Breast epithelium (tissue), 4 donors: ENCODE data around the gene TTLL13. TPM values are rescaled to one million over a fixed set of nuclear protein-coding genes. Genes with fewer than 3 reads are reported as not detected.
A peak's percentile ranks its signal among the peaks of the same experiment; 100 is the strongest.

Experiments used
- DNase-seq, 2 donors: peaks; one replicate each; pipeline ENCODE4 v3.0.0-alpha.2; 2019; ENCODE audit warnings: low spot score in 2 of 2
- H3K27ac ChIP-seq, 2 donors: fragments of 200-600 bp; sonication (generic) in 1 of 2; one replicate each; pipeline ENCODE4 v1.5.1; 2016 to 2019; ENCODE audit warnings: mild to moderate bottlenecking in 1 of 2
- H3K27me3 ChIP-seq, 2 donors: fragments of 200-600 bp; sonication (generic) in 1 of 2; one replicate each; pipeline versions ENCODE4 v1.5.1 to v1.6.0; 2017 to 2019; ENCODE audit warnings: control low read depth in 1 of 2, mild to moderate bottlenecking in 1 of 2
- H3K36me3 ChIP-seq: fragments of 200-600 bp; one replicate; pipeline ENCODE4 v1.5.1; 2019
- H3K4me1 ChIP-seq, 2 donors: fragments of 200-600 bp; sonication (generic); one replicate each; pipeline ENCODE4 v1.5.1; 2016 to 2019; ENCODE audit warnings: control low read depth in 1 of 2
- H3K4me3 ChIP-seq, 3 donors: fragments of 200-600 bp; sonication (generic); 1 replicate in 2 of 3; 2 replicates in 1 of 3; pipeline ENCODE4 v1.5.1; 2016 to 2019; ENCODE audit warnings: mild to moderate bottlenecking in 3 of 3, moderate library complexity in 2 of 3
- H3K9me3 ChIP-seq, 2 donors: fragments of 200-600 bp; sonication (generic) in 1 of 2; one replicate each; pipeline ENCODE4 v1.5.1; 2016 to 2019; ENCODE audit warnings: control low read depth in 1 of 2
- CTCF ChIP-seq, 3 donors: fragments of 450-650 bp; IDR thresholded peaks; one replicate each; pipeline ENCODE4 v1.5.1; 2016 to 2017; ENCODE audit warnings: antibody characterized with exemption in 3 of 3, mild to moderate bottlenecking in 3 of 3, moderate library complexity in 3 of 3
- POLR2A ChIP-seq: fragments of 450-650 bp; IDR thresholded peaks from one replicate; pipeline ENCODE4 v1.6.1; 2016; ENCODE audit warnings: antibody characterized with exemption, mild to moderate bottlenecking, moderate library complexity
- POLR2AphosphoS5 ChIP-seq, 3 donors: sonication (generic); formaldehyde crosslinking; IDR thresholded peaks; one replicate each; pipeline ENCODE4 v1.6.1; 2017; ENCODE audit warnings: antibody characterized with exemption in 3 of 3
- intact Hi-C: fragments of 100-400 bp; cut with DNase I; formaldehyde crosslinking; loops from one replicate; pipeline ENCODE4 v1.15.1; 2023; ENCODE audit warnings: low total_unique reads
- total RNA-seq, 3 donors: library from RNA; depleted of rRNA; stranded (reverse); fragments of >200 nt; gene quantifications; one replicate each; pipeline ENCODE4 v1.1.0, GENCODE V29; 2016

TTLL13 gene
- total RNA-seq, 3 donors from 2014 or later: 0.15 TPM; not detected in 2

GRCh38 chr15:90264671-90265070, 15.3 kb downstream of the TTLL13 start:
- no peak for TF ChIP-seq CTCF (IDR thresholded peaks at IDR 0.05)
- no peak for TF ChIP-seq POLR2AphosphoS5 (IDR thresholded peaks at IDR 0.05)
- TF ChIP-seq POLR2A: no peak
- intact Hi-C loops: no loop called here

GRCh38 chr15:90265271-90266060, 16.1 kb downstream of the TTLL13 start, which contains the start of gene NGRN:
Gene NGRN, plus strand, starts transcription at chr15:90265672. Its CDS starts 41 bp downstream, at chr15:90265713.
- Histone ChIP-seq H3K4me1 (peaks cover 0 to 20% of the 10 kb centered on the region in 2 donors), H3K27me3 (no peaks in the 10 kb centered on the region), H3K4me3 (peak within 1 kb of the TSS; percentile 62 to 88 (median 87)), H3K9me3 (no peaks in the 10 kb centered on the region), H3K27ac (peak within 1 kb of the TSS; percentile 94 to 95), H3K36me3 (no peaks in the 10 kb centered on the region)
- intact Hi-C loops: no loop called here
- peak; percentile 87 to 89 for DNase-seq
- TF ChIP-seq POLR2AphosphoS5 (IDR thresholded peaks at IDR 0.05) (peak; percentile 88 to 96 (median 89)), CTCF (IDR thresholded peaks at IDR 0.05) (no peak), POLR2A (peak; percentile 85)

More at GRCh38 chr15:90264671-90265070, 15.3 kb downstream of the TTLL13 start:
- peak overlapping the region; percentile 62 to 88 (median 87) for H3K4me3 ChIP-seq
- no peaks in the 10 kb centered on the region for H3K36me3 ChIP-seq
- no peaks in the 10 kb centered on the region for H3K27me3 ChIP-seq
- peaks cover 0 to 20% of the 10 kb centered on the region in 2 donors for H3K4me1 ChIP-seq
- H3K9me3 ChIP-seq: no peaks in the 10 kb centered on the region
- H3K27ac ChIP-seq: peak overlapping the region; percentile 94 to 95
- no peak for DNase-seq

GRCh38 chr15:90266061-90266431, 16.7 kb downstream of the TTLL13 start:
- peaks cover 0 to 20% of the 10 kb centered on the region in 2 donors for H3K4me1 ChIP-seq
- DNase-seq: no peak

GRCh38 chr15:90266485-90266884, 17.1 kb downstream of the TTLL13 start:
- no peaks in the 10 kb centered on the region for H3K36me3 ChIP-seq
- H3K9me3 ChIP-seq: no peaks in the 10 kb centered on the region
- peaks cover 0 to 20% of the 10 kb centered on the region in 2 donors for H3K4me1 ChIP-seq
- TF ChIP-seq POLR2A (no peak), CTCF (IDR thresholded peaks at IDR 0.05) (no peak), POLR2AphosphoS5 (IDR thresholded peaks at IDR 0.05) (no peak)
- H3K27ac ChIP-seq: peak overlapping the region; percentile 94 to 95
- intact Hi-C loops: no loop called here
- H3K27me3 ChIP-seq: no peaks in the 10 kb centered on the region
- peak overlapping the region; percentile 62 to 88 (median 87) for H3K4me3 ChIP-seq
- no peak for DNase-seq

More at GRCh38 chr15:90266061-90266431, 16.7 kb downstream of the TTLL13 start:
- Histone ChIP-seq H3K27ac (peak overlapping the region; percentile 94 to 95), H3K36me3 (no peaks in the 10 kb centered on the region), H3K27me3 (no peaks in the 10 kb centered on the region), H3K9me3 (no peaks in the 10 kb centered on the region), H3K4me3 (peak overlapping the region; percentile 62 to 88 (median 87))
- intact Hi-C loops: no loop called here
- TF ChIP-seq POLR2AphosphoS5 (IDR thresholded peaks at IDR 0.05) (no peak), CTCF (IDR thresholded peaks at IDR 0.05) (no peak), POLR2A (no peak)

- H3K9me3 ChIP-seq: no peaks in the 10 kb centered on the region
- H3K36me3 ChIP-seq: no peaks in the 10 kb centered on the region
- peaks cover 0 to 20% of the 10 kb centered on the region in 2 donors for H3K4me1 ChIP-seq
- no peaks in the 10 kb centered on the region for H3K27me3 ChIP-seq
- DNase-seq: no peak
- no peak for TF ChIP-seq POLR2AphosphoS5 (IDR thresholded peaks at IDR 0.05)
- intact Hi-C loops: no loop called here
- peak overlapping the region in 1 of 3 donors; percentile 88 for H3K4me3 ChIP-seq
- H3K27ac ChIP-seq: peak overlapping the region in 1 of 2 donors; percentile 10
Observed at GRCh38 chr15:90268415-90268814, 19.1 kb downstream of the TTLL13 start.
